ENCODE measurements around the gene SNAP47.

Gene SNAP47

DNA sequence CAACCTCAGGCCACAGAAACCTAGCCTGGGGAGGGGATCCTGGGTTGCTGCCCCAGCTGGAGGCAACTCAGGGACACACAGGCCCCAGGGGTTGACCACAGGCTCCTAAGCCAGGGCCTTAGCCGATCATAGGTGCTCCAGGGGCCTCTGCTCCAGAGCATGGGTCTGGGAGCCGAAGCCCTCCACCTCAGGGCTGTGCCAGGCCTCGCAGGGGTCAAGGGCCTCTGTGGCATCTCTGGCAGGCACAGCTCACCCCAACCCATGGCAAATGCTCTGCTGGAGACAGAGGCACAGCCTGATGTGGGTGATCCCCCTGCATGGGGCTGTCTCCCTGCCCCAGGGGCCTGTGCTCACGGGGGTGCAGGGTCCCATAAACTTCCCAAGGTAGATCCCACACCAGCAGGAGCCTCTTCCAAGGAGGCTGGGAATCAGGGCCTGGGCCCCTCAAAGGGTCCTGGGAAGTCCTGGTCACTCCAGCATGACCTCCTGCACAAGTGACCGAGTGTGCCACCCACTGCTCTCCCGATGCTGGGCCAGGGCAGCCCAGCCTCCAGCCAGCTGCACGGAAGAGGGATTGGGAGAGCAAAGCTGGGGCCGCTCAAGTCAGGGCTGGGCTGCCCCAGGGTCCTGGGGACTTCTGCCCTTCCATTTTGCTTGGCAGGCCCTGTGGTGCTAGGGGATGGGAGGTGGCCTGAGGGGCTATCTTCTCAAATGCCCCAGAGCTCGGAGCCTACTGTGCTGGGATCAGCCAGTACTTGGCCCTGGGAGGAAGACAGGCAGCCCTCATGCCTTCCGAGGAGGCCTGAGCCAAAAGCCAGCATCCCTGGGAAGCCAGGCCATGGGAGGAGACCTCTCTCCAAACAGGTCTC lies 58.1 kb downstream of the SNAP47 start:
- DNase-seq (ENCODE audit: low read depth in 2 of 2), result no peak
- TF ChIP-seq, protein P1, sequence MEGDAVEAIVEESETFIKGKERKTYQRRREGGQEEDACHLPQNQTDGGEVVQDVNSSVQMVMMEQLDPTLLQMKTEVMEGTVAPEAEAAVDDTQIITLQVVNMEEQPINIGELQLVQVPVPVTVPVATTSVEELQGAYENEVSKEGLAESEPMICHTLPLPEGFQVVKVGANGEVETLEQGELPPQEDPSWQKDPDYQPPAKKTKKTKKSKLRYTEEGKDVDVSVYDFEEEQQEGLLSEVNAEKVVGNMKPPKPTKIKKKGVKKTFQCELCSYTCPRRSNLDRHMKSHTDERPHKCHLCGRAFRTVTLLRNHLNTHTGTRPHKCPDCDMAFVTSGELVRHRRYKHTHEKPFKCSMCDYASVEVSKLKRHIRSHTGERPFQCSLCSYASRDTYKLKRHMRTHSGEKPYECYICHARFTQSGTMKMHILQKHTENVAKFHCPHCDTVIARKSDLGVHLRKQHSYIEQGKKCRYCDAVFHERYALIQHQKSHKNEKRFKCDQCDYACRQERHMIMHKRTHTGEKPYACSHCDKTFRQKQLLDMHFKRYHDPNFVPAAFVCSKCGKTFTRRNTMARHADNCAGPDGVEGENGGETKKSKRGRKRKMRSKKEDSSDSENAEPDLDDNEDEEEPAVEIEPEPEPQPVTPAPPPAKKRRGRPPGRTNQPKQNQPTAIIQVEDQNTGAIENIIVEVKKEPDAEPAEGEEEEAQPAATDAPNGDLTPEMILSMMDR (IDR thresholded peaks at IDR 0.05; ENCODE audit: low read depth, low read length), result no peak
- no peak overlapping the region for H3K4me3 ChIP-seq (replicated peaks in 1 of 2; ENCODE audit: low read depth in 2 of 2, low read length in 2 of 2)

DNA sequence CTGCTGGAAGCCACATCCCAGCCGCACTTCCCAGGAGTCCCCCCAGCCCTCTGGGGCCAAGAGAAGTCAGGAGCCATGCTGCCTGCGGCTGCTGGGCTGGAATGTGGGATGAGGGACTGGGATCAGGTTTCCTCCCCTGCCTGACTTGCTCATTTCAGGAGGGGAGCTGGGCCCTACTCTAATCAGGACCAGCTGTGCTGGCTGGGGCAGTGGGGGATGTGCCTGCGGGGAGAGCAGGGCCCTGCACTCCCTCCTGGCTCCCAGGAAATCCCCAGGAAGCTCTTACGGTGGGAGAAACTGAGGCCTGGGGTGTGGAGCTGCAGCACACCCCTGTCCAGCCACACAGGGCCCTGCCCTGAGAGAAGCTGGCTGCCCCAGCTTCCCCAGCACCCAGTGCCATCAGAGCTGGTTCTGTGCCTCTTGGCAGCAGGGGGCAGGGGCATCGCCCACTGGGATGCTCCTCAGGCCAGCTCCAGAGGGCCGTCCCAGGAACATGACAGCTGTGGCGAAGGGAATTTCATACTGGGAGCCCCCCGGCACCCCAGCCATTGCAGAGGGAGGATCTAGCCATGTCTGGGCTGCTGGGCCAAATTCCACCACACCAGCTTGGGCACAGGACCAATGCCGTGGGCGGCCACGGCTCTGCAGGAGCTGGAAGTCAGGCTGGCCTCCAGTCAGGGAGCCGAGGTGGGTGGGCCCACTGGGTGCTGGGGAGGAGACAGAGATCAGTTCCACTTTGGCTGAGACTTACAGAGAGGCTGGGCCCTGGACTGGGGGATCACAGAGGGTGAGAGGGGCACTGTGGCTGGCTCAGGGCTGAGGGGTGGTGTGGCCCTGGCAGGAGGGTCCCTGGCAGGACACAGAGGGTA lies 58.9 kb downstream of the SNAP47 start:
- no peak overlapping the region for H3K4me3 ChIP-seq (replicated peaks in 1 of 2; ENCODE audit: low read depth in 2 of 2, low read length in 2 of 2)

DNA sequence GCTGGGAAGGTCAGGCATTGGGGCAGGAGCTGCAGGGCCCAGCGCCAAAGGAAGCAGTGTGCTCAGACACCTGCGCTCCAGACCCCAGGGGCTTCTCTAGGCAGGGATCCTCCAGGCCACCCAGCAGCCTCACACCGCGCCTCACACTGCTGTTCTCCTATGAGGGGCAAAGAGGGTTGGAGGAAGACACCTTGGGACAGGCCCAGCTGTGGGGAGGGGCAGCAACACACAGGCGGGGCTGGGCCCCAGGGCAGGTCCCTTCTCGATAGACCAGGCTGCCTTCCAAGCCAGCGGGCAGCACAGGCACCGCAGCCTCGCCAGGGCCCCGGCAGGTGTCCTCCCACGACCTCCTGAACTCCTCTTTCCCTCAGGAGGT lies 59.6 kb downstream of the SNAP47 start:
- no peak for DNase-seq (ENCODE audit: low read depth in 2 of 2)
- TF ChIP-seq, protein P1 (IDR thresholded peaks at IDR 0.05; ENCODE audit: low read depth, low read length), result no peak
- H3K4me3 ChIP-seq (replicated peaks in 1 of 2; ENCODE audit: low read depth in 2 of 2, low read length in 2 of 2), result no peak overlapping the region

More for the DNA sequence above, 58.9 kb downstream of the SNAP47 start:
- peak; percentile 42 to 90 for DNase-seq (ENCODE audit: low read depth in 2 of 2)
- TF ChIP-seq, protein P1 (IDR thresholded peaks at IDR 0.05; ENCODE audit: low read depth, low read length), result no peak

DNA sequence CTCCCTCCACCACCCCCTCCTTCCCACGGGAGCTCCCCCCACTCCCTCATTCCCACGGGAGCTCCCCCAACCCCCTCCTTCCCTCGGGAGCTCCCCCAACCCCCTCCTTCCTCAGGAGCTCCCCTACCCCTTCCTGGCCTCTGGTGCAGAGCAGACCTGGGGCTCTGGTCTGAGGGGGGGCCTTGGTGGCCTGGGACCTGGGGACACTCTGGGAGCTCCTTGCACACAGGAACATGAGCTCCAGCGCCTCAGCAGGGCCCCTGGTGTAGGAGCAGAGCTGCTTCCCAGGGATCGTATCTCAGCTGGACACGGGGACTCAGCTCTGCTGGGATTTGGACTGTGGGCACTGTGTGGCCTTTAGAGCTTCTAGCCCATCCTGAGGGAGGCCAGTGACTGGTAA lies 60.5 kb downstream of the SNAP47 start:
- TF ChIP-seq, protein P1 (IDR thresholded peaks at IDR 0.05; ENCODE audit: low read depth, low read length), result no peak
- no peak for DNase-seq (ENCODE audit: low read depth in 2 of 2)

DNA sequence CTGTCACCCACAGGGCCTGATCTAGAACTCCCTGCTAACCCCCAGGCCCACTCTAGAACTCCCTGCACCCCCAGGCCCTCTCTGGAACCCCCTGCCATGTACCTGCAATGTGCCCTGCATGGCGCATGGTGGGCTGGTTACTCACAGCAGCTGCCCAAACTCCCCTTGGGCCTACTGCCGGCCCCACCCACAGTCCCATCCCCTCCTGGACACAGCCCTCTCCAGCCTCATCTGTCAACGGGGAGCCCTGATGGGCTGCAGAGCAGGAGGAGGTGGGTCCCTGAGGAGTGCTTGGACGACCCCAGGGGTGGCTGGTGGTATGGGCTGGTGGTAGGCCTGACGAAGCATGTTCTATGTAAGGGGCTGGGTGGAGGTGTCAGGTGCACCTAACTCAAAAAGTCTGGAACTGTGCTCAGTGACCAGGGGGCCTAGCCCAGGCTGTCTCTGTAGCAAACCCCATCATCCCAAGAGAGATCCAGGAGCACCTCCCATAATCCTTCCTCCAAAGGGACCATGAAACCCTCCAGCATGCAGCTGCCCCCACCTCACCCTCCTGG lies 61.2 kb downstream of the SNAP47 start:
- no peak for DNase-seq (ENCODE audit: low read depth in 2 of 2)
- TF ChIP-seq, protein P1 (IDR thresholded peaks at IDR 0.05; ENCODE audit: low read depth, low read length), result no peak
- H3K4me3 ChIP-seq (replicated peaks in 1 of 2; ENCODE audit: low read depth in 2 of 2, low read length in 2 of 2), result no peak overlapping the region

More for the DNA sequence above, 60.5 kb downstream of the SNAP47 start:
- H3K4me3 ChIP-seq (replicated peaks in 1 of 2; ENCODE audit: low read depth in 2 of 2, low read length in 2 of 2), result no peak overlapping the region

DNA sequence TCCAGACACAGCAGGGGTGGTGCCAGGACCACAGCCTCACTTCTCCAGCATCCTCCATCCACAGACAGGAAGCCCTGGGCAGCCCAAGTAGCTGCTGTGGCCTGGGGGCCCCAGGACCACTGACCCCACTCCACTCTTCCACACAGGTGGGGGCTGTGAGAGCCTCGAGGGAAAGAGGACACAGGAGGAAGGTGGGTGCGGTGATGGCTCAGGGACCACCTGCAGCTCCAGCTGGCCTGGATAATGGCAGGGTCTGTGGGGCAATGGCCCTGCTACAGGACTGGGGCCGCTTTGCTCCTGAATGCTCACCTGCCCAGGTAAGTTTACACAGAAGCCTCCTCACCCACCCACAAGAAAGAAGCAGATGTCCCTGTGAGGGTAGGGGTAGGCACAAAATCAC lies 61.9 kb downstream of the SNAP47 start:
- DNase-seq (ENCODE audit: low read depth in 2 of 2), result no peak

More for the DNA sequence above, 61.9 kb downstream of the SNAP47 start:
- TF ChIP-seq, protein P1 (IDR thresholded peaks at IDR 0.05; ENCODE audit: low read depth, low read length), result no peak
- H3K4me3 ChIP-seq (replicated peaks in 1 of 2; ENCODE audit: low read depth in 2 of 2, low read length in 2 of 2), result no peak overlapping the region
